Loucy (cell line): ENCODE data around the gene DPAGT1.

Experiments
- EZH2phosphoT487 ChIP-seq: fragments of 200-600 bp; IDR thresholded peaks from 2 replicates; pipeline ENCODE4 v1.6.1; 2018; ENCODE audit warnings: antibody characterized with exemption, mild to moderate bottlenecking, moderate library complexity, borderline replicate concordance
- TF ChIP-seq, protein P1 (sequence below): fragments of 200-600 bp; sonication (generic); conservative IDR thresholded peaks from 2 replicates; pipeline ENCODE4 v1.5.1; 2014; ENCODE audit warnings: mild to moderate bottlenecking, antibody characterized with exemption, low read length

DNA sequence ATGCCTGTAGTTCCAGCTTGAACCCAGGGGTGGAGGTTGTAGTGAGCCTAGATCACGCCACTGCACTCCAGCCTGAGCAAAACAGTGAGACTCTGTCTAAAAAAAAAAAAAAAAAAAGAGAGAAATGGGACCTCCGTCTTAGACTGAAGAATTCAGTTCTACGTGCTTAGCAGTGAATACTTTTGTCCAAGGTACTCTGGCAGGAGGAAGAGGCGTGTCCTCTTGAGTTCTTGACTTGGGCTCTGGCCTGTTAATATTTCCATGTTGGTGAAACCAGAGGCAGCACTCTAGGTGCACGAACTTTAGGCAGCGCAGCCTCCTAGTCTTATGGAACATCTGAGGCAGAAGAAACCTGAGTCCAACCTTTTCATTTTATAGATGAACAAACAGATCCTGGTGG lies 14.5 kb downstream of the DPAGT1 start:
- TF ChIP-seq, protein P1, sequence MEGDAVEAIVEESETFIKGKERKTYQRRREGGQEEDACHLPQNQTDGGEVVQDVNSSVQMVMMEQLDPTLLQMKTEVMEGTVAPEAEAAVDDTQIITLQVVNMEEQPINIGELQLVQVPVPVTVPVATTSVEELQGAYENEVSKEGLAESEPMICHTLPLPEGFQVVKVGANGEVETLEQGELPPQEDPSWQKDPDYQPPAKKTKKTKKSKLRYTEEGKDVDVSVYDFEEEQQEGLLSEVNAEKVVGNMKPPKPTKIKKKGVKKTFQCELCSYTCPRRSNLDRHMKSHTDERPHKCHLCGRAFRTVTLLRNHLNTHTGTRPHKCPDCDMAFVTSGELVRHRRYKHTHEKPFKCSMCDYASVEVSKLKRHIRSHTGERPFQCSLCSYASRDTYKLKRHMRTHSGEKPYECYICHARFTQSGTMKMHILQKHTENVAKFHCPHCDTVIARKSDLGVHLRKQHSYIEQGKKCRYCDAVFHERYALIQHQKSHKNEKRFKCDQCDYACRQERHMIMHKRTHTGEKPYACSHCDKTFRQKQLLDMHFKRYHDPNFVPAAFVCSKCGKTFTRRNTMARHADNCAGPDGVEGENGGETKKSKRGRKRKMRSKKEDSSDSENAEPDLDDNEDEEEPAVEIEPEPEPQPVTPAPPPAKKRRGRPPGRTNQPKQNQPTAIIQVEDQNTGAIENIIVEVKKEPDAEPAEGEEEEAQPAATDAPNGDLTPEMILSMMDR = no peak
- TF ChIP-seq EZH2phosphoT487 = no peak
